NCI-H2171 (cell line): ENCODE results near the gene PSME2.

Source experiments
- DNase-seq: peaks from one replicate; lab custom pipeline; 2025; lab: John Stamatoyannopoulos, UW

PSME2 gene

GRCh38 chr14:24179294-24179960, 33.0 kb upstream of the PSME2 start:
- no peak for DNase-seq

- no peak for DNase-seq
These were observed 32.2 kb upstream of the PSME2 start for GRCh38 chr14:24178399-24179178.

GRCh38 chr14:24177891-24178290, 31.5 kb upstream of the PSME2 start:
- no peak for DNase-seq

- no peak for DNase-seq
These were observed 30.8 kb upstream of the PSME2 start for GRCh38 chr14:24177041-24177825.

GRCh38 chr14:24176599-24176998, 30.2 kb upstream of the PSME2 start:
- DNase-seq, result no peak

- no peak for DNase-seq
These were observed 26.5 kb upstream of the PSME2 start for GRCh38 chr14:24172871-24173281.

GRCh38 chr14:24172261-24172860, 26.0 kb upstream of the PSME2 start:
- DNase-seq, result peak; percentile 63

- peak; percentile 100 for DNase-seq
These were observed 25.2 kb upstream of the PSME2 start, which contains the start of gene REC8 for GRCh38 chr14:24171422-24172260. REC8 (plus strand) TSS chr14:24172080; CDS start chr14:24172553, 473 bp downstream.

GRCh38 chr14:24167469-24168114, 21.2 kb upstream of the PSME2 start:
- DNase-seq, result no peak

- DNase-seq, result no peak
These were observed 19.4 kb upstream of the PSME2 start for GRCh38 chr14:24165785-24166184.

- no peak for DNase-seq
These were observed 18.1 kb upstream of the PSME2 start for GRCh38 chr14:24164518-24164991.

- DNase-seq, result no peak
These were observed 15.7 kb upstream of the PSME2 start for GRCh38 chr14:24162093-24162492.

GRCh38 chr14:24160850-24161804, 14.7 kb upstream of the PSME2 start, which contains the start of gene IRF9:
IRF9 (plus strand) TSS chr14:24161265; CDS start chr14:24162145, 880 bp downstream.
- peak; percentile 90 for DNase-seq

GRCh38 chr14:24160499-24160849, 14.1 kb upstream of the PSME2 start:
- no peak for DNase-seq

- no peak for DNase-seq
These were observed 13.5 kb upstream of the PSME2 start for GRCh38 chr14:24159777-24160498.

GRCh38 chr14:24157331-24157730, 10.9 kb upstream of the PSME2 start:
- DNase-seq, result no peak

GRCh38 chr14:24156840-24157239, 10.4 kb upstream of the PSME2 start:
- no peak for DNase-seq

GRCh38 chr14:24155100-24155499, 8.7 kb upstream of the PSME2 start:
- no peak for DNase-seq
